MM.1S (cell line): Measurements from ENCODE around the gene RASL11B.

Experiments
- EZH2 ChIP-seq: fragments of 300-600 bp; sonication (generic); optimal IDR thresholded peaks from 2 replicates; pipeline ENCODE3; 2017; ENCODE audit warnings: low read depth, mild to moderate bottlenecking, antibody characterized with exemption, low read length, mixed read lengths
- EZH2phosphoT487 ChIP-seq: fragments of 300-600 bp; sonication (generic); IDR thresholded peaks from 2 replicates; pipeline ENCODE4 v1.6.1; 2018; ENCODE audit warnings: antibody characterized with exemption, low read length
- TF ChIP-seq, protein P1 (sequence below): fragments of 300-600 bp; sonication (generic); IDR thresholded peaks from 2 replicates; pipeline ENCODE4 v1.5.1; 2016; ENCODE audit warnings: antibody characterized with exemption, low read length, mixed read lengths

DNA sequence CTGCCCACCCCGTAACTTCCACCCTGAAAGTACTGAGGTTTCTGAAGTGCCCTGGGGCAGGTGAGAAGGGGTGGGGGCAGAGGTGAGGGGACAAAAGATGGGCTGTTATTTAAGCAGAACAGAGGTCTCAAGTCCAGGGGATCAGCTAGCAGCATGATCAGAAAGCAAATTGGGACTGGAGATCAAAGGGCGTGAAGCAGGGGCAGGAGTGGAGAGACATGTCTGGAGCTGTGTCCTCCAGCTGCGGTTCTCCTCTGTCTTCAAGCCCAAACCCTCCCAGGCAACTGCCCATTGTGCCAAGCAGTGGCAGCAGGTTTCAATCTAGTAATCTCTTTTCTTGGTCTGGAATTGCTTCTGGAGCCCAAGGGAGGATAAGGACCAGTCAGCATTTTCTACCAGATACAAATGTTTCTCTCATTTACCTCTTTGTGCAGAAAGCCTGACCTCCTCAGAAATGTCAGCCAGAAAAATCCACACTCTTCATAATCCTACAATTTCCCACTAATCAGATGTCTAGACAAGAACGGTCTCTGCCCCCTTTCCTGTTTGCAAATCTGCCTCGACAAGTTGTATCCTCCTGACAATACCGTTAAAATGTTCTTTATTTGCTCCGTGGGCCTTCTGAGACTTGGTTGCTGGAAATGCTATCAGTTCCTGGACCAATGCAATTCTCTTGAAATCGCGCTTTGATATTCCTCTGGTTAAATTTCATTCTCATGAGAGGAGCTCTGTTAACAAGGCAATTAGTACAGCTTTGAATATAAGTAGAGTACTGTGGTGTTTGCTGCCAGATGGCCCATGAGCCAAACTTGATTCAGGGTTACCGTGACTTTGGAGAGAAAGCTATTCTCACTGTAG lies 23.2 kb upstream of the RASL11B start:
- TF ChIP-seq EZH2 = no peak
- TF ChIP-seq, protein P1, sequence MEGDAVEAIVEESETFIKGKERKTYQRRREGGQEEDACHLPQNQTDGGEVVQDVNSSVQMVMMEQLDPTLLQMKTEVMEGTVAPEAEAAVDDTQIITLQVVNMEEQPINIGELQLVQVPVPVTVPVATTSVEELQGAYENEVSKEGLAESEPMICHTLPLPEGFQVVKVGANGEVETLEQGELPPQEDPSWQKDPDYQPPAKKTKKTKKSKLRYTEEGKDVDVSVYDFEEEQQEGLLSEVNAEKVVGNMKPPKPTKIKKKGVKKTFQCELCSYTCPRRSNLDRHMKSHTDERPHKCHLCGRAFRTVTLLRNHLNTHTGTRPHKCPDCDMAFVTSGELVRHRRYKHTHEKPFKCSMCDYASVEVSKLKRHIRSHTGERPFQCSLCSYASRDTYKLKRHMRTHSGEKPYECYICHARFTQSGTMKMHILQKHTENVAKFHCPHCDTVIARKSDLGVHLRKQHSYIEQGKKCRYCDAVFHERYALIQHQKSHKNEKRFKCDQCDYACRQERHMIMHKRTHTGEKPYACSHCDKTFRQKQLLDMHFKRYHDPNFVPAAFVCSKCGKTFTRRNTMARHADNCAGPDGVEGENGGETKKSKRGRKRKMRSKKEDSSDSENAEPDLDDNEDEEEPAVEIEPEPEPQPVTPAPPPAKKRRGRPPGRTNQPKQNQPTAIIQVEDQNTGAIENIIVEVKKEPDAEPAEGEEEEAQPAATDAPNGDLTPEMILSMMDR = no peak
- no peak for TF ChIP-seq EZH2phosphoT487
